GM10248 (cell line): ENCODE results near the gene DHX16.

Source experiments
- CTCF ChIA-PET: fragments of 300-600 bp; sonication (Branson Sonifier 250); formaldehyde crosslinking; extraction: SDS; loops from one replicate; lab custom pipeline; 2021; ENCODE audit warnings: antibody characterized with exemption; lab: Yijun Ruan, JAX
- POLR2A ChIA-PET: fragments of 350-650 bp; sonication (Branson Sonifier 250); formaldehyde crosslinking; extraction: SDS; loops from one replicate; lab custom pipeline; 2020; ENCODE audit warnings: antibody characterized with exemption; lab: Yijun Ruan, JAX
- DNase-seq: peaks from one replicate; pipeline ENCODE4 v3.0.0; 2012; ENCODE audit errors: extremely low spot score
- CTCF ChIP-seq: IDR thresholded peaks from 2 replicates; pipeline ENCODE4 v1.5.1; 2012; ENCODE audit warnings: mild to moderate bottlenecking, low read depth; ENCODE audit errors: extremely low read depth, missing control alignments, control extremely low read depth

DHX16 gene

GRCh38 chr6:30657454-30657853 lies 15.4 kb downstream of the DHX16 start:
- ChIA-PET CTCF (interaction anchor here (1.6 kb wide), 1 partner anchor 73 kb away, joined by 4 read pairs; no protein-coding TSS in a partner anchor), POLR2A (no interaction called here)
- TF ChIP-seq CTCF = no peak
- DNase-seq = no peak

DNA sequence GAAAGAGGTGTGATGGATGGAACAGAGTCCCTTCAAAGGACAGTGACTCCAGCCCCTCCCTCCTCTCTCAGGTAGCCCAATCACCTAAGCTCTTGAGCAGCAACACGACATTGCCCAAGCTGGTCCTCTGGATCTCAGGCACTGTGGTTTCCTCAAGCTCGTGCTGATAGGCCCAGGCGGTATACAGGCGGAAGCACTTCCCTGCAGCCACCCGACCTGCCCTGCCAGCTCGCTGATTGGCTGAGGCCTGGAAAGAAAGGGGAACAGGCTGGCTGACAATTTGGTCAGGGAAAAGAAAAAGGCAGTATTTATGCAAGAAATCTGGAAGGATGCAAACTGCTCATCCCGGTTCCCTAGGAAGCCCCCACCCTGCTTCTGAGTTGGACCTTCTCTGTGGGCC lies 16.3 kb downstream of the DHX16 start:
- CTCF ChIA-PET = interaction anchor here (1.0 to 1.6 kb wide), 7 partner anchors 9 to 101 kb away, joined by 3 to 7 read pairs (median 4); partner anchors contain the start of gene C6orf136

GRCh38 chr6:30655743-30656094 lies 17.1 kb downstream of the DHX16 start:
- no peak for DNase-seq
- ChIA-PET CTCF (interaction anchor here (1.0 to 4.5 kb wide), 5 partner anchors 10 to 102 kb away, joined by 3 to 15 read pairs (median 4); partner anchors contain the start of gene DHX16), POLR2A (no interaction called here)
- no peak for TF ChIP-seq CTCF

More for the DNA sequence above, 16.3 kb downstream of the DHX16 start:
- TF ChIP-seq CTCF = no peak
- no peak for DNase-seq
- POLR2A ChIA-PET = interaction anchor here (0.6 kb wide), 2 partner anchors 63 to 555 kb away, joined by 3 read pairs; no protein-coding TSS in a partner anchor

GRCh38 chr6:30654798-30655742 lies 17.7 kb downstream of the DHX16 start:
- DNase-seq = no peak
- ChIA-PET CTCF (interaction anchor here (1.0 to 4.5 kb wide), 4 partner anchors 17 to 102 kb away, joined by 3 to 15 read pairs (median 3); partner anchors contain the start of gene DHX16), POLR2A (no interaction called here)
- TF ChIP-seq CTCF = no peak

GRCh38 chr6:30651143-30651542 lies 21.7 kb downstream of the DHX16 start:
- no peak for TF ChIP-seq CTCF
- no peak for DNase-seq
- CTCF ChIA-PET = interaction anchor here (0.9 to 1.2 kb wide), 2 partner anchors 28 to 80 kb away, joined by 4 to 5 read pairs; no protein-coding TSS in a partner anchor
- POLR2A ChIA-PET = no interaction called here

- CTCF ChIA-PET = interaction anchor here (1.0 to 2.8 kb wide), 6 partner anchors 9 to 83 kb away, joined by 3 to 6 read pairs (median 4); no protein-coding TSS in a partner anchor
These were observed 25.3 kb downstream of the DHX16 start for GRCh38 chr6:30647242-30648116.

More at GRCh38 chr6:30647242-30648116, 25.3 kb downstream of the DHX16 start:
- DNase-seq = peak; percentile 84
- no peak for TF ChIP-seq CTCF
- POLR2A ChIA-PET = no interaction called here
